Stimulated activated CD4-positive, alpha-beta T cell treated with anti-CD3 and anti-CD28 coated beads, Interleukin-2, amount 100 ng/mL, for 24 hours (primary cell): ENCODE measurements around the gene FSTL4.
"Not testable (repeated sequence)": the region's sequence is repeated elsewhere in the genome, so short reads cannot be mapped to it uniquely, and the experiment has no call there.

Experiments
- DNase-seq, 2 donors: peaks; one replicate each; pipeline ENCODE4 v3.0.0-alpha.2; 2020

Gene FSTL4

GRCh38 chr5:133453084-133453780, 159.1 kb downstream of the FSTL4 start:
- no peak for DNase-seq

- no peak for DNase-seq
Observed at GRCh38 chr5:133451926-133452325, 160.4 kb downstream of the FSTL4 start.

- DNase-seq, result no peak
Observed at GRCh38 chr5:133450286-133450685, 162.1 kb downstream of the FSTL4 start.

- no peak for DNase-seq
Observed at GRCh38 chr5:133449181-133449580, 163.2 kb downstream of the FSTL4 start.

- no peak for DNase-seq
Observed at GRCh38 chr5:133446440-133446839, 165.9 kb downstream of the FSTL4 start.

- no peak for DNase-seq
Observed at GRCh38 chr5:133445744-133446143, 166.6 kb downstream of the FSTL4 start.

- not testable (repeated sequence) for DNase-seq
Observed at GRCh38 chr5:133445204-133445603, 167.1 kb downstream of the FSTL4 start.

GRCh38 chr5:133444711-133445110, 167.6 kb downstream of the FSTL4 start:
- DNase-seq, result no peak

GRCh38 chr5:133441166-133441815, 171.1 kb downstream of the FSTL4 start:
- no peak for DNase-seq

- no peak for DNase-seq
Observed at GRCh38 chr5:133440467-133441115, 171.8 kb downstream of the FSTL4 start.

- DNase-seq, result no peak
Observed at GRCh38 chr5:133439859-133440258, 172.5 kb downstream of the FSTL4 start.

- DNase-seq, result no peak
Observed at GRCh38 chr5:133438487-133438886, 173.9 kb downstream of the FSTL4 start.

- no peak for DNase-seq
Observed at GRCh38 chr5:133434336-133434735, 178.0 kb downstream of the FSTL4 start.

GRCh38 chr5:133433641-133434040, 178.7 kb downstream of the FSTL4 start:
- no peak for DNase-seq

GRCh38 chr5:133432956-133433532, 179.3 kb downstream of the FSTL4 start:
- no peak for DNase-seq

- DNase-seq, result no peak
Observed at GRCh38 chr5:133431326-133431865, 180.9 kb downstream of the FSTL4 start.

- no peak for DNase-seq
Observed at GRCh38 chr5:133430095-133430494, 182.2 kb downstream of the FSTL4 start.

GRCh38 chr5:133429046-133429445, 183.3 kb downstream of the FSTL4 start:
- DNase-seq, result peak in 1 of 2 donors; percentile 9

GRCh38 chr5:133428072-133428660, 184.2 kb downstream of the FSTL4 start:
- peak in 1 of 2 donors; percentile 14 for DNase-seq

GRCh38 chr5:133427121-133427777, 185.1 kb downstream of the FSTL4 start:
- DNase-seq, result peak in 1 of 2 donors; percentile 11

- no peak for DNase-seq
Observed at GRCh38 chr5:133426264-133426663, 186.1 kb downstream of the FSTL4 start.

GRCh38 chr5:133425764-133426163, 186.6 kb downstream of the FSTL4 start:
- DNase-seq, result no peak
